Thymus (tissue), 11 donors: ENCODE data around the gene AKT3. TPM values are rescaled to one million over a fixed set of nuclear protein-coding genes. Genes with fewer than 3 reads are reported as not detected.

ENCODE experiments used
- DNase-seq, 9 donors: peaks; one replicate each; pipeline ENCODE4 v3.0.0-alpha.2; 2013; ENCODE audit warnings: low spot score in 9 of 9, low read depth in 6 of 9, missing footprints in 1 of 9
- H3K27ac ChIP-seq, 2 donors: one replicate each; pipeline ENCODE4 v1.5.1; 2013; ENCODE audit warnings: control low read depth in 1 of 2, low read depth in 1 of 2, low read length in 1 of 2, mild to moderate bottlenecking in 1 of 2, moderate library complexity in 1 of 2
- H3K27me3 ChIP-seq, 2 donors: one replicate each; pipeline ENCODE4 v1.5.1; 2013; ENCODE audit warnings: low read length in 1 of 2; ENCODE audit not compliant: control insufficient read depth in 2 of 2, insufficient read depth in 1 of 2
- H3K36me3 ChIP-seq, 2 donors: one replicate each; pipeline ENCODE4 v1.5.1; 2013; ENCODE audit warnings: low read length in 1 of 2, mild to moderate bottlenecking in 1 of 2, moderate library complexity in 1 of 2; ENCODE audit not compliant: control insufficient read depth in 2 of 2, insufficient read depth in 2 of 2
- H3K4me1 ChIP-seq, 2 donors: one replicate each; pipeline ENCODE4 v1.5.1; 2013; ENCODE audit warnings: low read length in 2 of 2; ENCODE audit not compliant: control insufficient read depth in 2 of 2, insufficient read depth in 2 of 2
- H3K4me3 ChIP-seq, 2 donors: one replicate each; pipeline ENCODE4 v1.5.1; 2013; ENCODE audit warnings: low read length in 2 of 2, control low read depth in 1 of 2, mild to moderate bottlenecking in 1 of 2
- H3K9me3 ChIP-seq, 2 donors: one replicate each; pipeline ENCODE4 v1.5.1; 2013; ENCODE audit warnings: low read length in 1 of 2, mild to moderate bottlenecking in 1 of 2; ENCODE audit not compliant: control insufficient read depth in 2 of 2, insufficient read depth in 1 of 2
- WGBS: extraction: QIAGEN DNeasy Blood & Tissue Kit; methylation state at CpG from one replicate; pipeline ENCODE4 v1.1.7; 2013; 5-methylcytosine and 5-hydroxymethylcytosine counted together
- polyA plus RNA-seq: library from polyadenylated mRNA; stranded (reverse); fragments of 200-250 nt; gene quantifications from one replicate; pipeline ENCODE4 v1.2.3, GENCODE V29; 2013
- total RNA-seq: library from RNA; stranded (reverse); fragments of 120-200 nt; gene quantifications from one replicate; pipeline ENCODE4 v1.2.4, GENCODE V29; 2013
- donor health status: healthy.

The AKT3 gene
- total and polyA plus RNA-seq, 2 donors, result 14.5 to 45.3 TPM

DNA sequence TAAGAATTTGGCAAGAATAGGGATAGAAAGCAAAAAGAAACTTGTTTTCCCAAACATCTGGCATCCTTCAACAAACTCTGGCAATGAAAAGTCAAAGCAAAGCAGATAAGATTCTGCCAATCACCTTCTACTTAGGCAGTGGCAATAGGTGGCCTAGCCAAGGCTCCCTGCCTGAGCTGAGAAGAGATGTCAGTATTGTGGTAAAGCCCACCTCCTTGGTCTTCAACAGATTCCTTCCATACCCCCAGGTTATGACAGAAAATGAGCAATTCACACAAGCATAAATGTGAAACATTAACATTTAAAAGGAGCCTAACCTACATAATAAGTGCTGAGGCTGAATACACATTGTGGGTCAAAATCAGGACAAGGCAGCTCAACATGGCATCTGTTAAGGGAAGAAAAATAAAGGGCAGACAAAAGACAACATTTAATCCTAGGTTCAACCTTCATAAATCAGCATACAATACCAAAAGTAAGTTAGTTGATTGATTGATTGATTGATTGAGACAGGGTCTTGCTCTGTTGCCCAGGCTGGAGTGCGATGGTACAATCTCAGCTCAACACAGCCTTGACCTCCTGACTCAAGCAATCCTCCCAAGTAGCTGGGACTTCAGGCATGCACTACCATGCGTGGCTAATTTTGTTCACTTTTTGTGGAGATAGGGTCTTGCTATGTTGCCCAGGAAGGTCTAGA lies 123.1 kb downstream of the AKT3 start:
- H3K27ac ChIP-seq, result no peak overlapping the region
- peaks cover 0 to 1% of the 10 kb centered on the region in 2 donors for H3K4me1 ChIP-seq
- peaks cover 4 to 12% of the 10 kb centered on the region in 2 donors for H3K9me3 ChIP-seq
- no peaks in the 10 kb centered on the region for H3K27me3 ChIP-seq
- peaks cover 3 to 12% of the 10 kb centered on the region in 2 donors for H3K36me3 ChIP-seq
- WGBS, result 96% methylated on average over 2 of the region's 2 CpGs
- DNase-seq, result no peak
- H3K4me3 ChIP-seq, result no peak overlapping the region

DNA sequence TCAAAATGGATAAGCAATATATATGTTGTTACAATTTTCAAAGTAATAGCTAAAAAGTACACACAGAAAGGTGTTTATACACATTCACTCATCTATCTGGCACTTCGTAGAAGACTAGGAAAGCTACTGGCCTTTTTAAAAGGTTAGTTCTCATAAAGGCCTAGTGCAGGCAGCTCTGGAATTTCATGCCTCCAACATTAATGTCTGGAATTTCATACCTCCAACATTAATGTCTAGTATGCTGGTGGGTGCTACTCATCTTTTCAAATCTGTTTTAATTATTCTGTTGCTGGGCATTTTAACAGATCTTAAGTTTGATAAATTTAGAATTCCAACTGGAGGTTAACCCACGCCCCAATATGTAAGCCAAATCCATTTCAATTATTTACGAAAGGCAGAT lies 124.2 kb downstream of the AKT3 start:
- Histone ChIP-seq H3K36me3 (peaks cover 3 to 10% of the 10 kb centered on the region in 2 donors), H3K9me3 (peaks cover 4 to 11% of the 10 kb centered on the region in 2 donors), H3K27ac (no peak overlapping the region), H3K4me1 (no peaks in the 10 kb centered on the region), H3K27me3 (no peaks in the 10 kb centered on the region), H3K4me3 (no peak overlapping the region)
- DNase-seq, result no peak
- WGBS, result 98% methylated on average over 3 of the region's 3 CpGs

DNA sequence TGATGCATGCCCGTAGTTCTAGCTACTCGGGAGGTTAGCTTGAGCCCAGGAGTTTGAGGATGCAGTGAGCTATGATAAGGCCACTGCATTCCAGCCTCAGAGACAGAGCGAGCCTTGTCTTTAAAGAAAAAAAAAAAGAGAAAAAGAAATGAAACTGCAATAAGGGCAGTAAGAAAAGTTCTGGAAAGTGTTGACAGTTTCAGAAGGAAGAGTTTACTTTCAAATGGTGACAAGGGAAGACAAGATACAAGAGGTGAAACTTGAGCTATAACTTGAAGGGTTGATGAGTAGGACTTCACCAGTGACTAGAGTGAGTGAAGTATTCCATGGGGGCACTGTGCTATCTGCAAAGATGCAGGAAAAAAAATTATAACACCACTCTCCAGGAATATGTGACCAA lies 125.0 kb downstream of the AKT3 start:
- no peak for DNase-seq
- 96% methylated on average over 3 of the region's 3 CpGs for WGBS

GRCh38 chr1:243723458-243724043 lies 126.5 kb downstream of the AKT3 start:
- 97% methylated on average over 3 of the region's 3 CpGs for WGBS
- no peaks in the 10 kb centered on the region for H3K27me3 ChIP-seq
- H3K36me3 ChIP-seq, result no peaks in the 10 kb centered on the region
- H3K4me1 ChIP-seq, result no peaks in the 10 kb centered on the region
- DNase-seq, result no peak
- H3K9me3 ChIP-seq, result no peaks in the 10 kb centered on the region
- H3K4me3 ChIP-seq, result no peak overlapping the region
- H3K27ac ChIP-seq, result no peak overlapping the region

More for the DNA sequence above, 125.0 kb downstream of the AKT3 start:
- Histone ChIP-seq H3K27ac (no peak overlapping the region), H3K4me1 (no peaks in the 10 kb centered on the region), H3K27me3 (no peaks in the 10 kb centered on the region), H3K9me3 (peaks cover 0 to 3% of the 10 kb centered on the region in 2 donors), H3K4me3 (no peak overlapping the region), H3K36me3 (peaks cover 0 to 3% of the 10 kb centered on the region in 2 donors)

- Histone ChIP-seq H3K27ac (no peak overlapping the region), H3K4me3 (no peak overlapping the region), H3K9me3 (no peaks in the 10 kb centered on the region), H3K36me3 (no peaks in the 10 kb centered on the region), H3K4me1 (no peaks in the 10 kb centered on the region), H3K27me3 (no peaks in the 10 kb centered on the region)
- WGBS, result 97% methylated on average over 3 of the region's 3 CpGs
- no peak for DNase-seq
Measured at GRCh38 chr1:243723050-243723449, 127.0 kb downstream of the AKT3 start.

- Histone ChIP-seq H3K9me3 (no peaks in the 10 kb centered on the region), H3K27me3 (no peaks in the 10 kb centered on the region), H3K4me3 (no peak overlapping the region), H3K4me1 (no peaks in the 10 kb centered on the region), H3K27ac (no peak overlapping the region), H3K36me3 (no peaks in the 10 kb centered on the region)
- DNase-seq, result no peak
- WGBS, result 98% methylated on average over 2 of the region's 2 CpGs
Measured at GRCh38 chr1:243719476-243719875, 130.6 kb downstream of the AKT3 start.

- DNase-seq, result no peak
- H3K27me3 ChIP-seq, result no peaks in the 10 kb centered on the region
- H3K9me3 ChIP-seq, result no peaks in the 10 kb centered on the region
- peaks cover 0 to under 1% of the 10 kb centered on the region in 2 donors for H3K4me1 ChIP-seq
- no peak overlapping the region for H3K27ac ChIP-seq
- 95% methylated on average over 1 of the region's 1 CpG for WGBS
- no peaks in the 10 kb centered on the region for H3K36me3 ChIP-seq
- H3K4me3 ChIP-seq, result no peak overlapping the region
Measured at GRCh38 chr1:243718893-243719292, 131.2 kb downstream of the AKT3 start.

DNA sequence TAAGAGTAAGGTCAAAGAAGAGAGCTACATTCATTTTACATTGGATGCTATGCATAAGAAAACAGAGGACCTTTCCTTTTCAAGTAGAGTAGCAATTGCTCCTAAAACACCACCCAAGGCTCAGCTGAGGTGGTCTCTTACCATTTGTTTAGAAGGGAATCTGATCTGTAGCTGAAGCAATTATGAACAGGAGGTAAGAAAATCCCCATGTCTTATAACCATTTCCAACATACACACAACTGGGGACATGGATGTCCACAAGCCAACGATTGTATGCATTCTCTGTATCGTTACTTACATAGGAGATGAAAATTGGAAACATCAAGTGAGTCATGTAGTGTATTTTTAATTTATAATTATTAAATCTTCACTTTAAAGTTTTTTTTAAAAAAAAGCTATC lies 132.0 kb downstream of the AKT3 start:
- DNase-seq, result no peak
- Histone ChIP-seq H3K27ac (no peak overlapping the region), H3K4me1 (peaks cover 0 to 3% of the 10 kb centered on the region in 2 donors), H3K36me3 (no peaks in the 10 kb centered on the region), H3K9me3 (no peaks in the 10 kb centered on the region), H3K4me3 (no peak overlapping the region), H3K27me3 (no peaks in the 10 kb centered on the region)
- 99% methylated on average over 2 of the region's 2 CpGs for WGBS

DNA sequence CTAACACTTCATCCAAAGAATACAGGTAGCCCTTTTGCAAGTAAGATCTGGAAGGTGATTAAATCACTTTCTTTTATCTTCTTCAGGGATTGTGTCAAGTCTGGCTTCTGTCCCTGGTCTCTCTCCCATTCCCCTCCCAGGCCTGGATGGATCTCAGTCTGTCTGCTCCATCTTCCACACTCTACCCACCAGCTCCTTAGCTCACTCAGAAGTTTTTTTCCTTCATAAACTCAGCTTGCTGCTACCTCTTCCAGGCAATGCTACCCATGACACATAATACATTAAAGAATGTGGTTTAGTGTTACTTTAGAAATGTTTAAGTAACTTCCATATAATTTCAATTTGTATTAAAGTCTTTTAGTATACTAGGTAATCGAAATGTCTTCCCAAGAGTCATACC lies 133.1 kb downstream of the AKT3 start:
- Histone ChIP-seq H3K4me3 (no peak overlapping the region), H3K27me3 (no peaks in the 10 kb centered on the region), H3K36me3 (no peaks in the 10 kb centered on the region), H3K9me3 (no peaks in the 10 kb centered on the region), H3K27ac (no peak overlapping the region), H3K4me1 (peaks cover 2 to 3% of the 10 kb centered on the region in 2 donors)
- DNase-seq, result no peak
- 95% methylated on average over 1 of the region's 1 CpG for WGBS
